K562 (cell line): ENCODE results near the gene ACTN4. TPM values are rescaled to one million over a fixed set of nuclear protein-coding genes. Genes with fewer than 3 reads are reported as not detected.

Experiments used
- ETV6 ChIP-seq, 3 experiments: fragments of 150-350 bp in 1 of 3; sonication (generic) in 1 of 3; formaldehyde crosslinking in 1 of 3; IDR thresholded peaks; 2 replicates each; pipeline versions ENCODE4 v1.6.1 to v1.8.0; 2014 to 2022; ENCODE audit warnings: borderline replicate concordance in 2 of 3, low read depth in 2 of 3, antibody characterized with exemption in 1 of 3, low read length in 1 of 3, mild to moderate bottlenecking in 1 of 3, missing genetic modification reagents in 1 of 3
- MLLT1 ChIP-seq, 2 experiments: fragments of 450-650 bp; IDR thresholded peaks; 2 replicates each; pipeline ENCODE4 v1.6.1; 2016
- MXI1 ChIP-seq: IDR thresholded peaks from 2 replicates; pipeline ENCODE4 v1.6.1; 2011; ENCODE audit warnings: low read depth, mild to moderate bottlenecking, improper control_type of control experiment, low read length
- NR2C2 ChIP-seq, 2 experiments: fragments of 200-800 bp in 1 of 2; sonication (Bioruptor generic) in 1 of 2; sonication (generic) in 1 of 2; formaldehyde crosslinking in 1 of 2; IDR thresholded peaks; 2 replicates each; pipeline versions ENCODE4 v1.6.1 to v1.8.0; 2016 to 2022; ENCODE audit warnings: mild to moderate bottlenecking in 1 of 2, missing compliant biosample characterization in 1 of 2, missing genetic modification characterization in 1 of 2, missing genetic modification reagents in 1 of 2
- PRDM10 ChIP-seq: fragments of 450-650 bp; IDR thresholded peaks from 2 replicates; pipeline ENCODE4 v1.6.1; 2018; ENCODE audit not compliant: partially characterized antibody
- RAD21 ChIP-seq, 2 experiments: fragments of 250-450 bp in 1 of 2; fragments of 450-650 bp in 1 of 2; sonication (Bioruptor Pico) in 1 of 2; formaldehyde crosslinking in 1 of 2; IDR thresholded peaks in 1 of 2; conservative IDR thresholded peaks in 1 of 2; 2 replicates each; pipeline versions ENCODE4 v1.4.0 to v1.8.0; 2020 to 2022; ENCODE audit warnings: mild to moderate bottlenecking in 2 of 2, moderate library complexity in 1 of 2
- SLC30A9 ChIP-seq: fragments of 250-450 bp; sonication (Bioruptor Pico); IDR thresholded peaks from 2 replicates; pipeline ENCODE4 v1.8.0; 2022; ENCODE audit warnings: mild to moderate bottlenecking, moderate library complexity
- VEZF1 ChIP-seq: fragments of 200-800 bp; sonication (Bioruptor generic); IDR thresholded peaks from 2 replicates; pipeline ENCODE4 v1.6.1; 2017; ENCODE audit warnings: missing genetic modification characterization, missing compliant biosample characterization
- ZFX ChIP-seq: sonication (generic); formaldehyde crosslinking; IDR thresholded peaks from 2 replicates; pipeline ENCODE4 v1.8.0; 2022; ENCODE audit warnings: mild to moderate bottlenecking, missing genetic modification reagents, moderate library complexity
- ZNF197 ChIP-seq: fragments of 200-800 bp; sonication (Bioruptor generic); IDR thresholded peaks from 2 replicates; pipeline ENCODE4 v1.6.1; 2016; ENCODE audit warnings: low read depth, missing genetic modification characterization, missing compliant biosample characterization
- ZNF592 ChIP-seq: fragments of 450-650 bp; IDR thresholded peaks from 2 replicates; pipeline ENCODE4 v1.6.1; 2017; ENCODE audit warnings: antibody characterized with exemption, mild to moderate bottlenecking
- polyA plus RNA-seq, 8 experiments: library from polyadenylated mRNA; depleted of rRNA in 4 of 8; stranded (reverse) in 5 of 8; unstranded in 3 of 8; fragments of >200 nt; fragmentation: Nextera tagmentation in 2 of 8; fragmentation: Illumina TruSeq in 1 of 8; extraction: Ambion mirVana in 2 of 8; extraction: Trizol in 1 of 8; gene quantifications; 2 replicates each; pipeline versions ENCODE4 v1.2.1 to v1.2.3, GENCODE V29; 2011 to 2014; ENCODE audit warnings: inconsistent platforms in 1 of 8, missing spikeins in 1 of 8
- total RNA-seq, 7 experiments: library from RNA; depleted of rRNA in 6 of 7; stranded (reverse); fragments of >200 nt in 6 of 7; fragmentation: Illumina TruSeq in 2 of 7; extraction: Trizol in 2 of 7; gene quantifications; 2 replicates each; pipeline versions ENCODE4 v1.2.1 to v1.2.3, GENCODE V29; 2011 to 2021; ENCODE audit warnings: low replicate concordance in 1 of 7

The ACTN4 gene
- total and polyA plus RNA-seq, 9 of the 15 experiments (the other 6 are each of a cell fraction or from before 2014, with no cell fraction given): 3.1 to 385 (median 125) TPM

GRCh38 chr19:38685666-38686529 lies 38.4 kb downstream of the ACTN4 start (continued):
- peak; percentile 25; the same call in 1 of the 2 replicates for TF ChIP-seq ZNF592
- peak; percentile 75; the same call in 1 of the 2 replicates for TF ChIP-seq ZNF197 (CRISPR knock-in tag)
- TF ChIP-seq MLLT1 (IDR thresholded peaks at IDR 0.05): no peak
- TF ChIP-seq ETV6 (IDR thresholded peaks at IDR 0.05; ENCODE audit: borderline replicate concordance in 1 of 2, low read depth in 2 of 2, low read length in 1 of 2): 0 out of 4 replicates have a peak, but pooled peaks of 1 of the 2 experiments have one; percentile 9
- TF ChIP-seq ETV6 (CRISPR knock-in tag; IDR thresholded peaks at IDR 0.05; ENCODE audit: borderline replicate concordance): no peak
- TF ChIP-seq SLC30A9 (CRISPR knock-in tag): no peak
- TF ChIP-seq RAD21 (CRISPR knock-in tag; conservative IDR thresholded peaks at IDR 0.05 in 1 of 2, IDR thresholded peaks at IDR 0.05 in 1 of 2): 0 out of 4 replicates have a peak, but pooled peaks of 1 of the 2 experiments have one; percentile 10
- peak; percentile 18; the same call in 1 of the 2 replicates for TF ChIP-seq VEZF1 (CRISPR knock-in tag)
- no peak for TF ChIP-seq PRDM10
- TF ChIP-seq ZFX: peak; percentile 26; the same call in 1 of the 2 replicates
- TF ChIP-seq MXI1: no peak
- TF ChIP-seq NR2C2 (CRISPR knock-in tag; IDR thresholded peaks at IDR 0.05): no peak
- TF ChIP-seq NR2C2 (tag; IDR thresholded peaks at IDR 0.05): peak; percentile 38; the same call in 1 of the 2 replicates
